ENCODE data around the gene FNBP1.

DNA sequence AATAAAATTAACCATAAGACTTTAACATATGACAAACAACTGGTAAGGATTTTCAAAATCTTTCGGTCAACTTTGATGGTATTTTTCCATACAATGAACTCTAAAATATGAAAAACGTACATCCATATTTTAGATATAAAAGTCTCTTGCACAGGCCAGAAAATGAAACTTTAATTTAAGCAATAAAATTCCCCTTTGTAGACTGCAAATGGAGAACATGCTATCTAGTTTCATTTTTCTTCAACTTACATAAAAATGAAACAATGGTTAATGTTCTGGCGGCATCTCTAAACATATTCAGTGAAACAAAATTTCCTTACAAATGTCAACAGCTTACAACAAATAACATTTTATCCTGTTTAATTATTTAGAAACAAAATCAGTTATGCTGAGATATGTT lies 123.7 kb downstream of the FNBP1 start:
- TF ChIP-seq, protein P1, sequence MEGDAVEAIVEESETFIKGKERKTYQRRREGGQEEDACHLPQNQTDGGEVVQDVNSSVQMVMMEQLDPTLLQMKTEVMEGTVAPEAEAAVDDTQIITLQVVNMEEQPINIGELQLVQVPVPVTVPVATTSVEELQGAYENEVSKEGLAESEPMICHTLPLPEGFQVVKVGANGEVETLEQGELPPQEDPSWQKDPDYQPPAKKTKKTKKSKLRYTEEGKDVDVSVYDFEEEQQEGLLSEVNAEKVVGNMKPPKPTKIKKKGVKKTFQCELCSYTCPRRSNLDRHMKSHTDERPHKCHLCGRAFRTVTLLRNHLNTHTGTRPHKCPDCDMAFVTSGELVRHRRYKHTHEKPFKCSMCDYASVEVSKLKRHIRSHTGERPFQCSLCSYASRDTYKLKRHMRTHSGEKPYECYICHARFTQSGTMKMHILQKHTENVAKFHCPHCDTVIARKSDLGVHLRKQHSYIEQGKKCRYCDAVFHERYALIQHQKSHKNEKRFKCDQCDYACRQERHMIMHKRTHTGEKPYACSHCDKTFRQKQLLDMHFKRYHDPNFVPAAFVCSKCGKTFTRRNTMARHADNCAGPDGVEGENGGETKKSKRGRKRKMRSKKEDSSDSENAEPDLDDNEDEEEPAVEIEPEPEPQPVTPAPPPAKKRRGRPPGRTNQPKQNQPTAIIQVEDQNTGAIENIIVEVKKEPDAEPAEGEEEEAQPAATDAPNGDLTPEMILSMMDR (IDR thresholded peaks at IDR 0.05): no peak
- TF ChIP-seq POLR2A (IDR thresholded peaks at IDR 0.05): no peak
